Ovary (tissue), 9 donors: Measurements from ENCODE around the gene PHLDA2. TPM values are rescaled to one million over a fixed set of nuclear protein-coding genes. Genes with fewer than 3 reads are reported as not detected.

Experiments
- DNase-seq, 5 donors: peaks; one replicate each; pipeline ENCODE4 v3.0.0-alpha.2; 2019 to 2020
- H3K27ac ChIP-seq, 2 donors: fragments of 200-600 bp; one replicate each; pipeline versions ENCODE4 v1.5.1 to v1.8.0; 2019 to 2022
- H3K27me3 ChIP-seq: fragments of 200-600 bp; one replicate; pipeline ENCODE4 v1.8.0; 2022
- H3K36me3 ChIP-seq: fragments of 200-600 bp; sonication (generic); one replicate; pipeline ENCODE4 v1.5.1; 2019
- H3K4me1 ChIP-seq: one replicate; pipeline ENCODE4 v1.8.1; 2013; ENCODE audit warnings: mild to moderate bottlenecking, moderate library complexity; ENCODE audit not compliant: insufficient read depth
- H3K4me3 ChIP-seq: fragments of 200-600 bp; sonication (generic); one replicate; pipeline ENCODE4 v1.5.1; 2017
- H3K9me3 ChIP-seq, 2 donors: fragments of 200-600 bp in 1 of 2; sonication (generic) in 1 of 2; one replicate each; pipeline versions ENCODE4 v1.5.1 to v1.8.1; 2013 to 2019; ENCODE audit warnings: mild to moderate bottlenecking in 1 of 2, moderate library complexity in 1 of 2
- EP300 ChIP-seq: sonication (generic); formaldehyde crosslinking; IDR thresholded peaks from one replicate; pipeline ENCODE4 v1.6.1; 2017; ENCODE audit warnings: antibody characterized with exemption
- POLR2A ChIP-seq: fragments of 450-650 bp; IDR thresholded peaks from one replicate; pipeline ENCODE4 v1.6.1; 2017; ENCODE audit warnings: antibody characterized with exemption, mild to moderate bottlenecking, moderate library complexity
- WGBS, 3 donors: extraction: QIAGEN DNeasy Blood & Tissue Kit in 1 of 3; methylation state at CpG; one replicate each; pipeline versions ENCODE4 v1.1.5 to v1.1.7; 2013 to 2017; 5-methylcytosine and 5-hydroxymethylcytosine counted together
- intact Hi-C, 4 donors: fragments of 100-400 bp; cut with DNase I; formaldehyde crosslinking; loops; one replicate each; pipeline versions ENCODE4 v1.11.0 to v1.15.1; 2022 to 2023
- polyA plus RNA-seq, 2 donors: library from polyadenylated mRNA; stranded (reverse); fragments of 200-250 nt in 1 of 2; fragments of 350-450 nt in 1 of 2; fragmentation: Illumina TruSeq in 1 of 2; extraction: RNeasy Lipid Tissue Mini Kit (QIAGEN cat#74804) in 1 of 2; gene quantifications; one replicate each; pipeline ENCODE4 v1.2.3, GENCODE V29; 2013 to 2014
- small RNA-seq: library from RNA; depleted of rRNA; stranded (forward); fragments of <200 nt; gene quantifications from one replicate; pipeline ENCODE3, GENCODE V24; 2016
- total RNA-seq, 7 donors: library from RNA; depleted of rRNA in 2 of 7; stranded (reverse); fragments of >200 nt in 2 of 7; fragmentation: NEBNext Ultra II Directional in 3 of 7; extraction: Animal tissue kit (Norgen Biotek cat#: 25700) in 3 of 7; gene quantifications; one replicate each; pipeline versions ENCODE4 v1.1.0 to v1.2.4, GENCODE V29; 2016 to 2023
- TF ChIP-seq, protein P1 (sequence below), 3 donors: fragments of 450-650 bp in 2 of 3; fragments of 200-600 bp in 1 of 3; IDR thresholded peaks; one replicate each; pipeline versions ENCODE4 v1.5.1 to v1.8.0; 2016 to 2022; ENCODE audit warnings: antibody characterized with exemption in 3 of 3, mild to moderate bottlenecking in 1 of 3
- donor health status: DM: no; HTN: no; CAD: no; lungs with moderate emphysema.
- donor health status: DM: no; HTN: no; CAD: no.
- donor health status: Bipolar disorder and iron deficiency.
- donor health status: DM: yes; HTN: yes; CAD: no.
- donor health status: DM: no; HTN: no; CAD: no.
- donor health status: DM: yes; HTN: yes; CAD: no.

PHLDA2 gene
- total and polyA plus RNA-seq, 9 donors = 0.60 to 11.3 (median 1.7) TPM; not detected in 1

DNA sequence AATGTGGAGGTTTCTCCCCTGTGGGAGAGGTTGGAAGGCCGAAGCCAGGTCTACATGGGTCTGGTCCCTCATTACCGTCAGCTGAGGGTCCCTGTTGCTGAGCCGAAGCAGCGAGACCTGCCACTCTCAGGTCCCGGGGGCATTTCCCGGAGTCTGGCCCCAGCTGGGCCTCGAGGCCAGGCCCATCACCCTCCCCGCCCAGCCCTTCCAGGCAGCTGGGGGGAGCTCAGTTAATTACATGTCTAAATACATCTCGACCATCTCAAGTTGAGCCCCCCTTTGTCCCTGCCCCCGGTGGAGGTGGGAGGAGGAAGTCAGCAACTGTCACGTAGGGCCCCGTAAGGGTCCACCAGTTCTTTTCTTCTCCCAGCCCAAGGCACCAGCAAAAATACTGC is 47.2 kb downstream of the PHLDA2 start:
- H3K9me3 ChIP-seq = peaks cover 0 to 6% of the 10 kb centered on the region in 2 donors
- H3K4me3 ChIP-seq = no peak overlapping the region
- WGBS, 3 donors = 60 to 62% (median 62%) methylated on average over 11 to 12 of the region's 12 CpGs
- peaks cover 5% of the 10 kb centered on the region for H3K4me1 ChIP-seq
- H3K27ac ChIP-seq = no peak overlapping the region
- DNase-seq = peak in 2 of 5 donors; percentile 15 to 29
- H3K36me3 ChIP-seq = no peaks in the 10 kb centered on the region
- H3K27me3 ChIP-seq = no peaks in the 10 kb centered on the region
- TF ChIP-seq POLR2A (no peak), EP300 (no peak)
- TF ChIP-seq, protein P1, sequence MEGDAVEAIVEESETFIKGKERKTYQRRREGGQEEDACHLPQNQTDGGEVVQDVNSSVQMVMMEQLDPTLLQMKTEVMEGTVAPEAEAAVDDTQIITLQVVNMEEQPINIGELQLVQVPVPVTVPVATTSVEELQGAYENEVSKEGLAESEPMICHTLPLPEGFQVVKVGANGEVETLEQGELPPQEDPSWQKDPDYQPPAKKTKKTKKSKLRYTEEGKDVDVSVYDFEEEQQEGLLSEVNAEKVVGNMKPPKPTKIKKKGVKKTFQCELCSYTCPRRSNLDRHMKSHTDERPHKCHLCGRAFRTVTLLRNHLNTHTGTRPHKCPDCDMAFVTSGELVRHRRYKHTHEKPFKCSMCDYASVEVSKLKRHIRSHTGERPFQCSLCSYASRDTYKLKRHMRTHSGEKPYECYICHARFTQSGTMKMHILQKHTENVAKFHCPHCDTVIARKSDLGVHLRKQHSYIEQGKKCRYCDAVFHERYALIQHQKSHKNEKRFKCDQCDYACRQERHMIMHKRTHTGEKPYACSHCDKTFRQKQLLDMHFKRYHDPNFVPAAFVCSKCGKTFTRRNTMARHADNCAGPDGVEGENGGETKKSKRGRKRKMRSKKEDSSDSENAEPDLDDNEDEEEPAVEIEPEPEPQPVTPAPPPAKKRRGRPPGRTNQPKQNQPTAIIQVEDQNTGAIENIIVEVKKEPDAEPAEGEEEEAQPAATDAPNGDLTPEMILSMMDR (IDR thresholded peaks at IDR 0.05) = no peak
- intact Hi-C loops = loop anchor here in 2 of 4 donors (5.0 to 10.0 kb wide), 3 partner anchors 55 to 197 kb away; no protein-coding TSS in a partner anchor

DNA sequence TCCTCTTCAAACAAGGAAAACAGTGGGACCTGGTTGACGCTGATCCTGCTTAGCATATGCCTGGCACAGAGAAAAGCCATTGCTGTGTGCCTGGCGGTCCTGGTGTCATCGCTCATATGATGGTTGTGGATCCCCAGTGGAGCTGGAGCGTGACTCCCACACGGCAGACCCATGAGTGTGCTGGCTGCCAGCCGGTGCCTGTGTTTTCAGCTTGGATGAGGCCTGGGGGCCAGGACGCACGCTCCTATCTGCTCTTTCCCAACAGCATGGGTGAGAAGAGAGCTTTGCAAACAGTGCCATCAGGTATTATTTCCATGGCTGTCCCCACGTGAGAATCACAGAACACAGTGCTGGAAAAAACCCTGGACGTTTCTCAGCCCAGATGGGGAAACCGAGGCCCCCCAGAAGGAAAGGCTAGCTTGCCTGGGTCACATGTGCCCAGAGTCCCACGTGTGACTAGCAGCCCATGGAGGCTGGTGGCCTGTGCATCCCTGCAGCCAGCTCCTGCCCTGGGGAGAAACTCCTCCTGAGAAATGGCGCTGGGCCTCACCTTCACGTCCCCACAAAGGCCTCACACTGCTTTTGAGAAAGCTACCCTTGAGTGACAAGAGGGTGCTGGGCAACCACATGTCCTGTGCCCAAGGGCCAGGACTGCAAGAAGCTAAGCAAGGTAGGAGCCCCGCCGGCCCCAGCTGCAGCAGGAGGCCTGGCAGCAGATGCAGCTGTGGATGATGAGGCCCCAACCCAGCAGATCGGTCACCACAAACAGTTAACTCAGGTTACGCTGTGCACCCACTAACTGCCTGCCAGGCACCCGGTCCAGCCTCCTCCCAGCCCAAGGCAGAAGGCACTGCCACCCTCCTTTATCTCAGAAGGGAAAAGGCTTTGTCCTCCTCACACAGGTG is 47.9 kb downstream of the PHLDA2 start:
- TF ChIP-seq, protein P1 (IDR thresholded peaks at IDR 0.05) = no peak
- TF ChIP-seq POLR2A (no peak), EP300 (no peak)
- H3K9me3 ChIP-seq = peaks cover 0 to 6% of the 10 kb centered on the region in 2 donors
- DNase-seq = peak in 2 of 5 donors; percentile 14 to 28
- H3K36me3 ChIP-seq = no peaks in the 10 kb centered on the region
- H3K27ac ChIP-seq = no peak overlapping the region
- H3K4me3 ChIP-seq = no peak overlapping the region
- intact Hi-C loops = loop anchor here in 2 of 4 donors (5.0 to 10.0 kb wide), 3 partner anchors 54 to 197 kb away; no protein-coding TSS in a partner anchor
- H3K4me1 ChIP-seq = peaks cover 3% of the 10 kb centered on the region
- whole genome bisulfite sequencing, 3 donors = 86 to 90% (median 88%) methylated on average over 19 of the region's 19 CpGs
- no peaks in the 10 kb centered on the region for H3K27me3 ChIP-seq

DNA sequence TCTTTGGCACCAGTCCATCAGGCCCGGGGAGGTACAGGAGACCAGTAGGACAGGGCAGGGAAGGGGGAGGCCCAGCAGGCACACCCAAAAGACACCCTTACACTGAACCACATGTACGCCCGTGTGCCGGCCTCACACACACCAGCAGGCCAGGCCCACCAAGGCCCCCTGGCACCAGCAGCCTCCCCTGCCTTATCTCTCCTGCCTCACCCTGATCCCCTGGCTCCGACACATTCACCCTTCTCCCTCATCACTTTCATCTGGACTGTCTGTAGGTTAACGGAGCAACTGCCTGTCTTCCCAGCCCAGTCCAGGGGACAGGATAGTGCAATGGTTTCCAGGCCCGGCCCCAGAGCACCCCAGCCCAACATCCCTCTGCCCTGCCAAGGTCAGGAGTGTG is 48.6 kb downstream of the PHLDA2 start:
- intact Hi-C loops = loop anchor here in 2 of 4 donors (5.0 to 10.0 kb wide), 3 partner anchors 53 to 196 kb away; no protein-coding TSS in a partner anchor
- Histone ChIP-seq H3K27ac (no peak overlapping the region), H3K4me3 (no peak overlapping the region), H3K9me3 (peaks cover 0 to 6% of the 10 kb centered on the region in 2 donors), H3K4me1 (peaks cover 3% of the 10 kb centered on the region), H3K27me3 (no peaks in the 10 kb centered on the region), H3K36me3 (no peaks in the 10 kb centered on the region)
- peak in 1 of 5 donors; percentile 36 for DNase-seq
- no peak for TF ChIP-seq POLR2A
- no peak for TF ChIP-seq EP300
- 81 to 86% (median 84%) methylated on average over 7 of the region's 7 CpGs for WGBS, 3 donors

DNA sequence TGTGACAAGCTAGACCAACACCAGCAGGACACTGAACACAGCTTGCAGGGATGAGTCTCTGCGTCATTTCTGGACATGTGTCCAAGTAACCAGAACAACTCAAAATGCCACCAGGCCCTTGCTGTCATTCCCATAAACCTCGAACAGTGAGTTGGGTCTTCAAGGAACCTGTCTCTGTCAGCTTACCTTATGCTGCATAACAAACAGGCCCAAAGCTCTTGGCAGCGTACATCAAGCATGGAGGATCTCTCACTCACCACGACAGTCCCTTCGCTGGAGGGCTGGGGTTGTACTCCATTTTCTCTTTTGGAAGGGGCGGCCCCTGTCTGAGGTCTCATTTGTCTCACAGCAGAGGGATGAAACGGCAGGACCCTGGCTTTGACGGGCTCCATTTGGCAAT is 50.4 kb downstream of the PHLDA2 start:
- H3K27ac ChIP-seq = no peak overlapping the region
- intact Hi-C loops = loop anchor here in 1 of 4 donors (5.0 kb wide), 1 partner anchor 41 kb away; no protein-coding TSS in a partner anchor
- no peaks in the 10 kb centered on the region for H3K27me3 ChIP-seq
- WGBS, 3 donors = 96 to 97% (median 97%) methylated on average over 8 of the region's 8 CpGs
- peaks cover 0 to 15% of the 10 kb centered on the region in 2 donors for H3K9me3 ChIP-seq
- H3K4me3 ChIP-seq = no peak overlapping the region
- TF ChIP-seq, protein P1 (IDR thresholded peaks at IDR 0.05) = no peak
- no peak for TF ChIP-seq EP300
- no peak for TF ChIP-seq POLR2A
- peaks cover 3% of the 10 kb centered on the region for H3K4me1 ChIP-seq
- DNase-seq = no peak
- H3K36me3 ChIP-seq = no peaks in the 10 kb centered on the region

Small RNAs within 50 kb of the gene (small RNA-seq; reads per million reads assigned to genes)
- gene SNORA54 = 13.0 reads per million, percentile 85 among the genes with 10 or more reads in this experiment

Other genes starting within 250 kb of the PHLDA2 start
- 10 to 100 TPM in 1 of 7 donors, 1 to 10 TPM in 6; 3.9 to 11.5 (median 6.8) TPM for gene KCNQ1OT1, start 229.4 kb downstream of the PHLDA2 start, total RNA-seq
- under 1 TPM; 0.43 to 0.52 TPM for gene KCNQ1OT1, start 229.4 kb downstream of the PHLDA2 start, polyA plus RNA-seq
- 100 to 1,000 TPM; 158 to 363 (median 236) TPM for gene CDKN1C, start 43.6 kb downstream of the PHLDA2 start, total RNA-seq
- 100 to 1,000 TPM in 1 of 2 donors, 10 to 100 TPM in 1; 72.3 to 142 TPM for gene CDKN1C, start 43.6 kb downstream of the PHLDA2 start, polyA plus RNA-seq
- 100 to 1,000 TPM in 6 of 7 donors, 10 to 100 TPM in 1; 71.3 to 136 (median 102) TPM for gene NAP1L4, start 62.9 kb upstream of the PHLDA2 start, total RNA-seq
- 100 to 1,000 TPM in 1 of 2 donors, 10 to 100 TPM in 1; 54.4 to 112 TPM for gene NAP1L4, start 62.9 kb upstream of the PHLDA2 start, polyA plus RNA-seq
- 100 to 1,000 TPM in 1 of 7 donors, 10 to 100 TPM in 6; 12.5 to 148 (median 17.6) TPM for gene CARS1, start 128.0 kb upstream of the PHLDA2 start, total RNA-seq
- gene CARS1, start 128.0 kb upstream of the PHLDA2 start, polyA plus RNA-seq = 10 to 100 TPM; 15.0 to 22.8 TPM
- 10 to 100 TPM; 12.5 to 41.0 (median 34.1) TPM for gene OSBPL5, start 235.9 kb upstream of the PHLDA2 start, total RNA-seq
- 10 to 100 TPM in 1 of 2 donors, 1 to 10 TPM in 1; 3.0 to 23.3 TPM for gene OSBPL5, start 235.9 kb upstream of the PHLDA2 start, polyA plus RNA-seq